ENCODE measurements around the gene PLK4. TPM values are rescaled to one million over a fixed set of nuclear protein-coding genes. Genes with fewer than 3 reads are reported as not detected.
A peak's percentile ranks its signal among the peaks of the same experiment; 100 is the strongest.

Gene PLK4
- polyA plus RNA-seq, 3 donors = 0.34 to 0.65 (median 0.38) TPM

- Mint-ChIP-seq H3K36me3 (peaks cover 33 to 53% of the 10 kb centered on the region in 2 donors), H3K27ac (no peak overlapping the region), H3K4me3 (no peak overlapping the region), H3K9me3 (no peaks in the 10 kb centered on the region), H3K4me1 (no peaks in the 10 kb centered on the region), H3K27me3 (ENCODE audit: low read depth in 3 of 3) (no peaks in the 10 kb centered on the region)
- H3K4me3 ChIP-seq (replicated peaks in 1 of 3; ENCODE audit: low read depth in 2 of 3, low read length in 3 of 3) = no peak overlapping the region
- no peak overlapping the region for H3K4me2 ChIP-seq (replicated peaks; ENCODE audit: extremely low read depth, low read length, poor library complexity, severe bottlenecking)
- H3K79me2 ChIP-seq (ENCODE audit: insufficient read depth, low read length) = peaks cover 17% of the 10 kb centered on the region
- DNase-seq = no peak
- H4K20me1 ChIP-seq (ENCODE audit: insufficient read depth, low read length) = no peaks in the 10 kb centered on the region
- H3K9ac ChIP-seq (ENCODE audit: insufficient read depth, low read length, poor library complexity, severe bottlenecking) = no peak overlapping the region
- no peaks in the 10 kb centered on the region for H3K9me3 ChIP-seq (replicated peaks in 1 of 2; ENCODE audit: control insufficient read depth in 1 of 2, insufficient read depth in 1 of 2, low read length in 2 of 2)
- no peak for TF ChIP-seq CTCF (IDR thresholded peaks at IDR 0.05)
- no CpG with 5 or more reads among the region's 1 CpG for WGBS (ENCODE audit: insufficient coverage)
- H3K4me1 ChIP-seq (ENCODE audit: control insufficient read depth in 1 of 2, insufficient read depth in 2 of 2, low read length in 2 of 2) = no peaks in the 10 kb centered on the region
- H3K36me3 ChIP-seq (replicated peaks in 1 of 2; ENCODE audit: control insufficient read depth in 1 of 2, insufficient read depth in 2 of 2, low read length in 2 of 2) = peaks cover 33 to 62% of the 10 kb centered on the region in 2 donors
- H2AFZ ChIP-seq (ENCODE audit: insufficient read depth, low read depth, low read length, poor library complexity, severe bottlenecking) = no peak overlapping the region
- H3K27ac ChIP-seq (ENCODE audit: low read depth in 1 of 2, low read length in 2 of 2) = peak overlapping the region in 1 of 2 donors; percentile 23
- no peaks in the 10 kb centered on the region for H3K27me3 ChIP-seq (ENCODE audit: control insufficient read depth in 2 of 2, insufficient read depth in 2 of 2, low read length in 2 of 2)
- intact Hi-C loops (cut with micrococcal nuclease) = loop anchor here in 1 of 2 donors (10.0 kb wide), 1 partner anchor 166 kb away; no protein-coding TSS in a partner anchor
Observed at GRCh38 chr4:127888559-127888958, 7.9 kb downstream of the PLK4 start.

GRCh38 chr4:127889903-127890302 lies 9.2 kb downstream of the PLK4 start:
- 89% methylated on average over 1 of the region's 3 CpGs for WGBS (ENCODE audit: insufficient coverage)
- Mint-ChIP-seq H3K4me3 (no peak overlapping the region), H3K4me1 (no peaks in the 10 kb centered on the region), H3K27me3 (ENCODE audit: low read depth in 3 of 3) (no peaks in the 10 kb centered on the region), H3K27ac (no peak overlapping the region), H3K9me3 (no peaks in the 10 kb centered on the region), H3K36me3 (peaks cover 40 to 62% of the 10 kb centered on the region in 2 donors)
- no peak overlapping the region for H3K27ac ChIP-seq (ENCODE audit: low read depth in 1 of 2, low read length in 2 of 2)
- H3K36me3 ChIP-seq (replicated peaks in 1 of 2; ENCODE audit: control insufficient read depth in 1 of 2, insufficient read depth in 2 of 2, low read length in 2 of 2) = peaks cover 38 to 67% of the 10 kb centered on the region in 2 donors
- no peak overlapping the region for H3K4me3 ChIP-seq (replicated peaks in 1 of 3; ENCODE audit: low read depth in 2 of 3, low read length in 3 of 3)
- H2AFZ ChIP-seq (ENCODE audit: insufficient read depth, low read depth, low read length, poor library complexity, severe bottlenecking) = no peak overlapping the region
- peaks cover 13% of the 10 kb centered on the region for H3K79me2 ChIP-seq (ENCODE audit: insufficient read depth, low read length)
- no peak for TF ChIP-seq CTCF (IDR thresholded peaks at IDR 0.05)
- no peaks in the 10 kb centered on the region for H3K9me3 ChIP-seq (replicated peaks in 1 of 2; ENCODE audit: control insufficient read depth in 1 of 2, insufficient read depth in 1 of 2, low read length in 2 of 2)
- DNase-seq = no peak
- no peak overlapping the region for H3K9ac ChIP-seq (ENCODE audit: insufficient read depth, low read length, poor library complexity, severe bottlenecking)
- no peaks in the 10 kb centered on the region for H3K27me3 ChIP-seq (ENCODE audit: control insufficient read depth in 2 of 2, insufficient read depth in 2 of 2, low read length in 2 of 2)
- H3K4me1 ChIP-seq (ENCODE audit: control insufficient read depth in 1 of 2, insufficient read depth in 2 of 2, low read length in 2 of 2) = no peaks in the 10 kb centered on the region
- intact Hi-C loops (cut with micrococcal nuclease) = loop anchor here in 1 of 2 donors (10.0 kb wide), 1 partner anchor 165 kb away; no protein-coding TSS in a partner anchor
- no peak overlapping the region for H3K4me2 ChIP-seq (replicated peaks; ENCODE audit: extremely low read depth, low read length, poor library complexity, severe bottlenecking)
- no peaks in the 10 kb centered on the region for H4K20me1 ChIP-seq (ENCODE audit: insufficient read depth, low read length)

Data from CD14-positive monocyte (primary cell).